DLD1 (cell line): ENCODE results near the gene FIP1L1.
"Not testable (repeated sequence)": the region's sequence is repeated elsewhere in the genome, so short reads cannot be mapped to it uniquely, and the experiment has no call there.

Experiments used
- in situ Hi-C: cut with HindIII; loops from 2 replicates; pipeline ENCODE4 v1.10.0; 2017; ENCODE audit warnings: low sequenced_read_pairs

The FIP1L1 gene

GRCh38 chr4:53374777-53375258 lies 2.6 kb upstream of the FIP1L1 start:
- in situ Hi-C loops = no loop called here

- in situ Hi-C loops = no loop called here
Measured at GRCh38 chr4:53376900-53377299, 541 bp upstream of the FIP1L1 start.

DNA sequence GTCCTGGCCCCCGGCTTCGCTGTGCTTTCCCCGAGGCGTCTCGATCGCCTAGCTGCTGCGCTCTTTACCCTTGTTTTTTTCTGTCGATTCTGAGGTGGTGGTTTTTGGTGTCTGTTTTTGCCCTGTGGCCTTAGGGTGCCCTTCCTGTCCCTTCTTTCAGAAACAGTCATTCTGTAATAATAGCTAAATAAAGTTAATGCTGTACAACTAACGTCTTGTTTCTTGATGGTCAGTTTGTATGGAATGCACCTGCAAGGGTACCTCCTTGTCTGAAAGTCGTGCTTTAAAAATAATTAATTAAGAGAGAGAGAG lies 686 bp downstream of the FIP1L1 start:
- in situ Hi-C loops = no loop called here

- in situ Hi-C loops = no loop called here
Measured at GRCh38 chr4:53380221-53380620, 2.8 kb downstream of the FIP1L1 start.

- in situ Hi-C loops = not testable (repeated sequence)
Measured at GRCh38 chr4:53409479-53409878, 32.0 kb downstream of the FIP1L1 start.

- in situ Hi-C loops = no loop called here
Measured at GRCh38 chr4:53419208-53419607, 41.8 kb downstream of the FIP1L1 start.

- in situ Hi-C loops = no loop called here
Measured at GRCh38 chr4:53421791-53422190, 44.4 kb downstream of the FIP1L1 start.

- in situ Hi-C loops = no loop called here
Measured at GRCh38 chr4:53422367-53422766, 44.9 kb downstream of the FIP1L1 start.

GRCh38 chr4:53424280-53424679 lies 46.8 kb downstream of the FIP1L1 start:
- in situ Hi-C loops = no loop called here

- in situ Hi-C loops = no loop called here
Measured at GRCh38 chr4:53427366-53427765, 49.9 kb downstream of the FIP1L1 start.

- in situ Hi-C loops = no loop called here
Measured at GRCh38 chr4:53431052-53431451, 53.6 kb downstream of the FIP1L1 start.

GRCh38 chr4:53432528-53433424 lies 55.3 kb downstream of the FIP1L1 start:
- in situ Hi-C loops = no loop called here

DNA sequence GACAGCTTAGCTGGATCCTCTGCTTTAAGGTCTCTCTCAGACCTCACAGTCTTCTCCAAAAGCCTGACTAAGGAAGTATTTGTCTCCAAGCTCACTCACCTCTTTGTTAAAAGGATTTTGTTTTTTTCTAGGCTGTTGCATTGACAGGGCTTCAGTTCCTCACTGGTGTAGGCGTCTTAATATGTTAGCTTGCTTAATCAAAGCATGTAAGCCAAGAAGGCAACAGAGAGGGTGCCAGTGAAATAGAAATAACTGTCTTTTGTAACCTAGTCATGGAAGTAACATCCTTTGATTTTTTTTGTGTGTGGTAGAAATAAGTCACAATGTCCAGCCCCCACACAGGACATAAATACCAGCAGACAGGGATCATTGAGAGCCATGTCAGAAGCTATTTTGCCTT lies 58.8 kb downstream of the FIP1L1 start:
- in situ Hi-C loops = no loop called here

GRCh38 chr4:53441564-53441963 lies 64.1 kb downstream of the FIP1L1 start:
- in situ Hi-C loops = no loop called here

- in situ Hi-C loops = no loop called here
Measured at GRCh38 chr4:53444954-53445353, 67.5 kb downstream of the FIP1L1 start.

- in situ Hi-C loops = no loop called here
Measured at GRCh38 chr4:53450773-53451172, 73.3 kb downstream of the FIP1L1 start.

DNA sequence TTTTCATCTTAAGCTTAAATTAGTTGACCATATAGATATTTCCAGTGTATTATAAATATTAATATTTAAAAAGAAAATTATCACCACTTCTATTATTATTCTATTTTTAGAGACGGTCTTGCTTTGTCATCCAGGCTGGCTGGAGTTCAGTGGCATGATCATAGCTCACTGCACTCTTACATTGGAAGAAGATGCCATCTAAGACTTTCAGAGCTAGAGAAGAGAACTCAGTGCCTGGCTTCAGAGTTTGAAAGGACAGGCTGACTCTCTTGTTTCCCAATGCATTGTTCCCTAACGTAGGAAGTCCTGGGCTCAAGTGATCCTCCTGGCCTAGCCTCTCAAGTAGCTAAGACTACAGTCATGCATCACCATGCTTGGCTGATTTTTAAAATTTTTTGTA lies 75.9 kb downstream of the FIP1L1 start:
- in situ Hi-C loops = no loop called here

DNA sequence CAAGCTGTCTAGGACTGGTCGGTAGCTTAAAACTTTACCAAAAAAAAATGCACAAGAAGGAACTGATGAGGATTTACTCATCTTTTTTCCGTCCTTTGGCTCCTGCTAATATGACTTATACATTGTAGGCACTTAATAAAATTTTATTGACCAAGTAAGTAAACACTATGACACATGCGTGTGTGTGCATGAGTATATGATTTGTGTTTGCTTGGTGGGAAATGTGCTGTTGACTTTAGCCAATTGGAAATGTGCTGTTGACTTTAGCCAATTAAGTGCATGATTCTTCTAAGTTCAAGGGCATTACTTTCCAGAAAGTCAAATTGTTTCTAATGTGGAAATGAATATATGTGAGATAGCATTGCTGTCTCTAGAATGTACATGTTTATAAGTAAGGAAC lies 78.3 kb downstream of the FIP1L1 start:
- in situ Hi-C loops = no loop called here

DNA sequence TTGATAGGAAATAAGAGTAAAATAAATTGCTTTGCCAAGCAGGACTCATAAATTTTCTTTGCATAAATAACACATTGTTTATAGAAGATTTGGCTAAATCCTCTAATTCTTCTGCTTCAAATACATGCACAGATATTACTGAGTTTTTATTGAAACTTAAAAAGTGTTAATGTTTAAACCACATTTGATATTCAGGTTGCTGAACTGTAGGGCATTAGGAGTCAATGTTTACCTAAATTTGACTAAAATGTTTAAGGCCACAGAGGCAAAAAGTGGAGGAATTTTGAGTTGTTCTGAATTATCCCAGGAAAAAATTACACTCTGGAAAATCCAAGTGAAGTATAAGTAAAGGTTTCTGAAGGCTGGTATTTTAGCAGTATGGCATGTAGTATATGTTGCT lies 78.7 kb downstream of the FIP1L1 start:
- in situ Hi-C loops = no loop called here

DNA sequence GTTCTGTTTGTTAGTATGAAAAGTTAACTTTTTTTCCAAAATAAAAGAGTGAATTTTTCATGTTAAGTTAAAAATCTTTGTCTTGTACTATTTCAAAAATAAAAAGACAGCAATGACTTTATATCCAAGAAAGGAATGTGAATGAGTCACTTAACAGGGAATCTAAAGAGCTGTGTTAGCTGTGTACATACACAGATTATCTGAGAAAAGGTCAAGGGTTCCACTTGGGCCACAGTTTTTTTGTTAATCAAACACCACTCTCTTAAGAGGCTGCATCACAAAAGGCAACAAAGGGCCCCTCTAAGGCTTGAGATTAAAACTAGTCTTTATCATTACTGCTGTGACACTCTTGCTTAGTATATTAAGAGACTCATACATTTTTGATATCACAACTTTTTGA lies 82.1 kb downstream of the FIP1L1 start:
- in situ Hi-C loops = no loop called here

DNA sequence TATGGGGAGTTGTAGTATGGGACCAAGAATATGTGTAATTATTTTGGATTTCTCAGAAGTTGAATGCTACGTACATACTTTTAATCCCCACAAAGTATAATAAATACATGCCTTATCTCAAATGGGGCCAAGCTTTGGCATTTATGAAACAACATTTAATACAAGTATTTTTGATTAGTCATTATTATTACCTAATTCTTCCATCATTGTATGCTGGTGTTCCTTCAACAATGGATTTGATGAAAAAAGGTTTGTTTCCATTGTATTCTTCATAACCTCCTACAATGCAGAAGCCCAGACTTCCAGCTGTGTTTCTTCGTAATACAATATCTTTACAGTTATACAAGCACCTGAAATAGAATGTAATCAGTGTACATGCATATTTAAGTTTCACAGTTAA lies 83.8 kb downstream of the FIP1L1 start:
- in situ Hi-C loops = no loop called here

- in situ Hi-C loops = no loop called here
Measured at GRCh38 chr4:53463340-53463739, 85.9 kb downstream of the FIP1L1 start.

GRCh38 chr4:53465281-53465680 lies 87.8 kb downstream of the FIP1L1 start:
- in situ Hi-C loops = no loop called here
